DOHH2 (cell line): ENCODE measurements around the gene AGER.

Experiments used
- H3F3A ChIP-seq: fragments of 200-600 bp; sonication (generic), shearing (Covaris generic); 2 replicates; pipeline ENCODE4 v1.6.0; 2016; ENCODE audit warnings: antibody characterized with exemption, mild to moderate bottlenecking; ENCODE audit not compliant: control insufficient read depth, insufficient read depth
- H3K27ac ChIP-seq: fragments of 200-600 bp; sonication (generic); 2 replicates; pipeline ENCODE4 v1.5.1; 2014; ENCODE audit warnings: low read depth, mild to moderate bottlenecking, low read length, moderate library complexity
- H3K27me3 ChIP-seq: fragments of 200-600 bp; sonication (generic); 2 replicates; pipeline ENCODE4 v1.6.1; 2014; ENCODE audit warnings: mild to moderate bottlenecking, low read length, mixed read lengths; ENCODE audit not compliant: control insufficient read depth
- H3K36me3 ChIP-seq: fragments of 200-600 bp; sonication (generic); 2 replicates; pipeline ENCODE4 v1.6.1; 2014; ENCODE audit warnings: mild to moderate bottlenecking, low read length, moderate library complexity, mixed read lengths; ENCODE audit not compliant: control insufficient read depth
- H3K4me1 ChIP-seq: fragments of 200-600 bp; sonication (generic); 2 replicates; pipeline ENCODE4 v1.6.1; 2014; ENCODE audit warnings: mild to moderate bottlenecking, low read length, mixed read lengths; ENCODE audit not compliant: control insufficient read depth
- H3K4me2 ChIP-seq: fragments of 200-600 bp; sonication (generic); 2 replicates; pipeline ENCODE4 v1.6.0; 2014; ENCODE audit warnings: mild to moderate bottlenecking, low read length, moderate library complexity
- H3K4me3 ChIP-seq: fragments of 200-600 bp; sonication (generic); 2 replicates; pipeline ENCODE4 v1.5.1; 2014; ENCODE audit warnings: mild to moderate bottlenecking, low read length, mixed read lengths
- H3K79me2 ChIP-seq: fragments of 200-600 bp; sonication (generic); 2 replicates; pipeline ENCODE4 v1.6.1; 2014; ENCODE audit warnings: mild to moderate bottlenecking, low read length, mixed read lengths; ENCODE audit not compliant: control insufficient read depth
- H3K9me2 ChIP-seq: fragments of 200-600 bp; sonication (generic); replicated peaks from 2 replicates; pipeline ENCODE4 v1.6.1; 2014; ENCODE audit warnings: mild to moderate bottlenecking, low read length, mixed read lengths; ENCODE audit not compliant: control insufficient read depth
- H3K9me3 ChIP-seq: fragments of 200-600 bp; sonication (generic); 2 replicates; pipeline ENCODE4 v1.6.1; 2014; ENCODE audit warnings: antibody characterized with exemption, low read length, mixed read lengths; ENCODE audit not compliant: control insufficient read depth, insufficient read depth
- H4K20me1 ChIP-seq: fragments of 200-600 bp; sonication (generic); 2 replicates; pipeline ENCODE4 v1.6.0; 2014; ENCODE audit warnings: low read depth, mild to moderate bottlenecking, antibody characterized with exemption, low read length, moderate library complexity; ENCODE audit not compliant: control insufficient read depth, insufficient read depth
- CTCF ChIP-seq: fragments of 200-600 bp; sonication (generic); IDR thresholded peaks from one replicate; pipeline ENCODE4 v1.5.1; 2014; ENCODE audit warnings: antibody characterized with exemption, mild to moderate bottlenecking, low read depth, low read length; ENCODE audit not compliant: poor library complexity, severe bottlenecking
- EZH2phosphoT487 ChIP-seq: fragments of 200-600 bp; sonication (generic); IDR thresholded peaks from 2 replicates; pipeline ENCODE4 v1.6.1; 2017; ENCODE audit warnings: borderline replicate concordance, mild to moderate bottlenecking, antibody characterized with exemption, low read length, moderate library complexity, mixed read lengths

Gene AGER

GRCh38 chr6:32223258-32224235 lies 39.5 kb upstream of the AGER start, which contains the start of gene NOTCH4:
TSS of gene NOTCH4 (minus strand) at chr6:32224067. CDS start at chr6:32223928, 139 bp downstream.
- TF ChIP-seq EZH2phosphoT487: no peak
- TF ChIP-seq CTCF: no peak
- Histone ChIP-seq H3K9me2 (no peaks in the 10 kb centered on the region), H3K4me3 (peak within 1 kb of the TSS; percentile 22), H3K4me1 (peaks cover 49% of the 10 kb centered on the region), H3F3A (no peaks in the 10 kb centered on the region), H3K27ac (no peak within 1 kb of the TSS), H3K79me2 (no peaks in the 10 kb centered on the region), H3K27me3 (no peaks in the 10 kb centered on the region), H3K9me3 (no peaks in the 10 kb centered on the region), H4K20me1 (no peaks in the 10 kb centered on the region), H3K36me3 (no peaks in the 10 kb centered on the region), H3K4me2 (peak within 1 kb of the TSS; percentile 31; the same call in 1 of the 2 replicates)

- no peak overlapping the region for H3K4me3 ChIP-seq
- no peaks in the 10 kb centered on the region for H3K9me3 ChIP-seq
- no peaks in the 10 kb centered on the region for H3K9me2 ChIP-seq
- H3K4me1 ChIP-seq: peaks cover 49% of the 10 kb centered on the region
- no peaks in the 10 kb centered on the region for H3K79me2 ChIP-seq
- TF ChIP-seq CTCF (no peak), EZH2phosphoT487 (no peak)
- no peaks in the 10 kb centered on the region for H3K27me3 ChIP-seq
- no peaks in the 10 kb centered on the region for H3F3A ChIP-seq
- no peak overlapping the region for H3K27ac ChIP-seq
- H4K20me1 ChIP-seq: no peaks in the 10 kb centered on the region
- peak overlapping the region; percentile 31; the same call in 1 of the 2 replicates for H3K4me2 ChIP-seq
- no peaks in the 10 kb centered on the region for H3K36me3 ChIP-seq
Observed at GRCh38 chr6:32222333-32223230, 38.5 kb upstream of the AGER start.

DNA sequence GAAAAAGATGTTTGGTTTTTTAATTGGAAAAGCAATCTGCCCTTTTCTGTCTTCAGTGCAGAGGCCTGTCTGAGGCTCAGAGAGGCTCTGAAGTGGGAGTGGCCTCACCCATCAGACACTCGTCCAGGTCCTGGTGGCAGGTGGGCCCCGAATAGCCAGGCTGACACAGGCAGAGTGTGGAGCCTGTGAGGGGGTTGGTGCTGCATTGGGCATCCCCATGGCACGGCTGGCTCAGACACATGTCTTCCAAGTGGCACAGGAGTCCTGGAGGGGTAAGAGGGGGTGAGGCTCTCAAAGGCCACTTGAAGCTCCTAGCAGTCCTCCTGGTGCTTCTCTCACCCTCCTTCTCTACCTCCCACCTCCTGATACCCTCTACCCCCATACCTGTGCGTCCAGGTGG lies 36.0 kb upstream of the AGER start:
- Histone ChIP-seq H3K4me3 (no peak overlapping the region), H3K4me2 (no peak overlapping the region), H3K79me2 (no peaks in the 10 kb centered on the region), H3F3A (no peaks in the 10 kb centered on the region), H3K27ac (no peak overlapping the region), H3K9me2 (no peaks in the 10 kb centered on the region), H4K20me1 (no peaks in the 10 kb centered on the region), H3K27me3 (no peaks in the 10 kb centered on the region), H3K36me3 (no peaks in the 10 kb centered on the region), H3K4me1 (peaks cover 35% of the 10 kb centered on the region), H3K9me3 (no peaks in the 10 kb centered on the region)
- no peak for TF ChIP-seq EZH2phosphoT487
- TF ChIP-seq CTCF: no peak
